Measurements from ENCODE around the gene CTNND2. TPM values are rescaled to one million over a fixed set of nuclear protein-coding genes. Genes with fewer than 3 reads are reported as not detected.

Gene CTNND2
- total and polyA plus RNA-seq, 4 donors: 36.5 to 183 (median 97.7) TPM

GRCh38 chr5:11905206-11905605 lies 960 bp upstream of the CTNND2 start:
- Histone ChIP-seq H3K9me3 (ENCODE audit: control insufficient read depth, insufficient read depth, low read length) (no peaks in the 10 kb centered on the region), H3K27ac (ENCODE audit: low read depth, low read length) (no peak overlapping the region), H3K4me1 (ENCODE audit: control insufficient read depth, insufficient read depth, low read length) (peaks cover 14% of the 10 kb centered on the region), H3K36me3 (ENCODE audit: control insufficient read depth, insufficient read depth, low read length) (no peaks in the 10 kb centered on the region), H3K4me3 (ENCODE audit: low read depth, low read length) (no peak overlapping the region), H3K27me3 (ENCODE audit: control insufficient read depth, insufficient read depth, low read length) (no peaks in the 10 kb centered on the region)
- 46% methylated on average over 9 of the region's 12 CpGs for WGBS (ENCODE audit: insufficient coverage)
- DNase-seq (ENCODE audit: low read depth in 4 of 6, low spot score in 6 of 6): no peak

- H3K27ac ChIP-seq (ENCODE audit: low read depth, low read length): peak overlapping the region; percentile 80
- H3K36me3 ChIP-seq (ENCODE audit: control insufficient read depth, insufficient read depth, low read length): no peaks in the 10 kb centered on the region
- H3K27me3 ChIP-seq (ENCODE audit: control insufficient read depth, insufficient read depth, low read length): no peaks in the 10 kb centered on the region
- under 1% methylated on average over 97 of the region's 97 CpGs for WGBS (ENCODE audit: insufficient coverage)
- H3K4me3 ChIP-seq (ENCODE audit: low read depth, low read length): peak overlapping the region; percentile 72
- H3K4me1 ChIP-seq (ENCODE audit: control insufficient read depth, insufficient read depth, low read length): peaks cover 14% of the 10 kb centered on the region
- no peaks in the 10 kb centered on the region for H3K9me3 ChIP-seq (ENCODE audit: control insufficient read depth, insufficient read depth, low read length)
- peak in 2 of 6 donors; percentile 77 to 88 for DNase-seq (ENCODE audit: low read depth in 4 of 6, low spot score in 6 of 6)
Measured at GRCh38 chr5:11903614-11904264, 507 bp downstream of the CTNND2 start.

- no peaks in the 10 kb centered on the region for H3K36me3 ChIP-seq (ENCODE audit: control insufficient read depth, insufficient read depth, low read length)
- H3K4me3 ChIP-seq (ENCODE audit: low read depth, low read length): peak overlapping the region; percentile 72
- DNase-seq (ENCODE audit: low read depth in 4 of 6, low spot score in 6 of 6): peak in 3 of 6 donors; percentile 62 to 90 (median 70)
- H3K27me3 ChIP-seq (ENCODE audit: control insufficient read depth, insufficient read depth, low read length): no peaks in the 10 kb centered on the region
- H3K27ac ChIP-seq (ENCODE audit: low read depth, low read length): peak overlapping the region; percentile 80
- 0% methylated on average over 17 of the region's 23 CpGs for WGBS (ENCODE audit: insufficient coverage)
- no peaks in the 10 kb centered on the region for H3K9me3 ChIP-seq (ENCODE audit: control insufficient read depth, insufficient read depth, low read length)
- peaks cover 14% of the 10 kb centered on the region for H3K4me1 ChIP-seq (ENCODE audit: control insufficient read depth, insufficient read depth, low read length)
Measured at GRCh38 chr5:11903121-11903613, 1.1 kb downstream of the CTNND2 start.

GRCh38 chr5:11902201-11902619 lies 2.0 kb downstream of the CTNND2 start:
- 33% methylated on average over 3 of the region's 8 CpGs for WGBS (ENCODE audit: insufficient coverage)
- no peaks in the 10 kb centered on the region for H3K9me3 ChIP-seq (ENCODE audit: control insufficient read depth, insufficient read depth, low read length)
- H3K36me3 ChIP-seq (ENCODE audit: control insufficient read depth, insufficient read depth, low read length): no peaks in the 10 kb centered on the region
- DNase-seq (ENCODE audit: low read depth in 4 of 6, low spot score in 6 of 6): peak in 2 of 6 donors; percentile 57 to 73
- H3K4me3 ChIP-seq (ENCODE audit: low read depth, low read length): peak overlapping the region; percentile 72
- H3K4me1 ChIP-seq (ENCODE audit: control insufficient read depth, insufficient read depth, low read length): peaks cover 16% of the 10 kb centered on the region
- H3K27me3 ChIP-seq (ENCODE audit: control insufficient read depth, insufficient read depth, low read length): no peaks in the 10 kb centered on the region
- H3K27ac ChIP-seq (ENCODE audit: low read depth, low read length): peak overlapping the region; percentile 80

- Histone ChIP-seq H3K9me3 (ENCODE audit: control insufficient read depth, insufficient read depth, low read length) (no peaks in the 10 kb centered on the region), H3K27ac (ENCODE audit: low read depth, low read length) (no peak overlapping the region), H3K4me3 (ENCODE audit: low read depth, low read length) (no peak overlapping the region), H3K4me1 (ENCODE audit: control insufficient read depth, insufficient read depth, low read length) (peaks cover 8% of the 10 kb centered on the region), H3K36me3 (ENCODE audit: control insufficient read depth, insufficient read depth, low read length) (no peaks in the 10 kb centered on the region), H3K27me3 (ENCODE audit: control insufficient read depth, insufficient read depth, low read length) (no peaks in the 10 kb centered on the region)
- no CpG with 5 or more reads among the region's 2 CpGs for WGBS (ENCODE audit: insufficient coverage)
- peak in 1 of 6 donors; percentile 56 for DNase-seq (ENCODE audit: low read depth in 4 of 6, low spot score in 6 of 6)
Measured at GRCh38 chr5:11898787-11899186, 5.5 kb downstream of the CTNND2 start.

GRCh38 chr5:11897781-11898180 lies 6.5 kb downstream of the CTNND2 start:
- Histone ChIP-seq H3K36me3 (ENCODE audit: control insufficient read depth, insufficient read depth, low read length) (no peaks in the 10 kb centered on the region), H3K27ac (ENCODE audit: low read depth, low read length) (no peak overlapping the region), H3K27me3 (ENCODE audit: control insufficient read depth, insufficient read depth, low read length) (no peaks in the 10 kb centered on the region), H3K4me3 (ENCODE audit: low read depth, low read length) (no peak overlapping the region), H3K4me1 (ENCODE audit: control insufficient read depth, insufficient read depth, low read length) (peaks cover 3% of the 10 kb centered on the region), H3K9me3 (ENCODE audit: control insufficient read depth, insufficient read depth, low read length) (no peaks in the 10 kb centered on the region)
- peak in 2 of 6 donors; percentile 77 to 84 for DNase-seq (ENCODE audit: low read depth in 4 of 6, low spot score in 6 of 6)

GRCh38 chr5:11894992-11895391 lies 9.3 kb downstream of the CTNND2 start:
- peak in 1 of 6 donors; percentile 45 for DNase-seq (ENCODE audit: low read depth in 4 of 6, low spot score in 6 of 6)
- Histone ChIP-seq H3K4me3 (ENCODE audit: low read depth, low read length) (no peak overlapping the region), H3K4me1 (ENCODE audit: control insufficient read depth, insufficient read depth, low read length) (peaks cover 3% of the 10 kb centered on the region), H3K36me3 (ENCODE audit: control insufficient read depth, insufficient read depth, low read length) (no peaks in the 10 kb centered on the region), H3K9me3 (ENCODE audit: control insufficient read depth, insufficient read depth, low read length) (no peaks in the 10 kb centered on the region), H3K27me3 (ENCODE audit: control insufficient read depth, insufficient read depth, low read length) (no peaks in the 10 kb centered on the region), H3K27ac (ENCODE audit: low read depth, low read length) (no peak overlapping the region)
- WGBS (ENCODE audit: insufficient coverage): 93% methylated on average over 2 of the region's 5 CpGs

- Histone ChIP-seq H3K27me3 (ENCODE audit: control insufficient read depth, insufficient read depth, low read length) (no peaks in the 10 kb centered on the region), H3K4me1 (ENCODE audit: control insufficient read depth, insufficient read depth, low read length) (peaks cover 1% of the 10 kb centered on the region), H3K4me3 (ENCODE audit: low read depth, low read length) (no peak overlapping the region), H3K9me3 (ENCODE audit: control insufficient read depth, insufficient read depth, low read length) (no peaks in the 10 kb centered on the region), H3K27ac (ENCODE audit: low read depth, low read length) (no peak overlapping the region), H3K36me3 (ENCODE audit: control insufficient read depth, insufficient read depth, low read length) (no peaks in the 10 kb centered on the region)
- 67% methylated on average over 1 of the region's 6 CpGs for WGBS (ENCODE audit: insufficient coverage)
- DNase-seq (ENCODE audit: low read depth in 4 of 6, low spot score in 6 of 6): peak in 1 of 6 donors; percentile 33
Measured at GRCh38 chr5:11892832-11893231, 11.4 kb downstream of the CTNND2 start.

- Histone ChIP-seq H3K27me3 (ENCODE audit: control insufficient read depth, insufficient read depth, low read length) (no peaks in the 10 kb centered on the region), H3K4me3 (ENCODE audit: low read depth, low read length) (no peak overlapping the region), H3K27ac (ENCODE audit: low read depth, low read length) (no peak overlapping the region), H3K9me3 (ENCODE audit: control insufficient read depth, insufficient read depth, low read length) (no peaks in the 10 kb centered on the region), H3K4me1 (ENCODE audit: control insufficient read depth, insufficient read depth, low read length) (no peaks in the 10 kb centered on the region), H3K36me3 (ENCODE audit: control insufficient read depth, insufficient read depth, low read length) (no peaks in the 10 kb centered on the region)
- WGBS (ENCODE audit: insufficient coverage): 81% methylated on average over 3 of the region's 3 CpGs
- DNase-seq (ENCODE audit: low read depth in 4 of 6, low spot score in 6 of 6): no peak
Measured at GRCh38 chr5:11890777-11891176, 13.5 kb downstream of the CTNND2 start.

- no peak for DNase-seq (ENCODE audit: low read depth in 4 of 6, low spot score in 6 of 6)
- H3K4me1 ChIP-seq (ENCODE audit: control insufficient read depth, insufficient read depth, low read length): no peaks in the 10 kb centered on the region
- H3K36me3 ChIP-seq (ENCODE audit: control insufficient read depth, insufficient read depth, low read length): no peaks in the 10 kb centered on the region
- H3K27ac ChIP-seq (ENCODE audit: low read depth, low read length): no peak overlapping the region
- H3K4me3 ChIP-seq (ENCODE audit: low read depth, low read length): no peak overlapping the region
- 75% methylated on average over 4 of the region's 4 CpGs for WGBS (ENCODE audit: insufficient coverage)
- H3K27me3 ChIP-seq (ENCODE audit: control insufficient read depth, insufficient read depth, low read length): no peaks in the 10 kb centered on the region
- H3K9me3 ChIP-seq (ENCODE audit: control insufficient read depth, insufficient read depth, low read length): no peaks in the 10 kb centered on the region
Measured at GRCh38 chr5:11888221-11888620, 16.0 kb downstream of the CTNND2 start.
